ENCODE data around the gene NUP62. TPM values are rescaled to one million over a fixed set of nuclear protein-coding genes. Genes with fewer than 3 reads are reported as not detected.
A peak's percentile ranks its signal among the peaks of the same experiment; 100 is the strongest.

NUP62 gene
- total and polyA plus RNA-seq, 2 of the 8 experiments (the other 6 are each of a cell fraction or from before 2014, with no cell fraction given), result 50.0 to 107 TPM

DNA sequence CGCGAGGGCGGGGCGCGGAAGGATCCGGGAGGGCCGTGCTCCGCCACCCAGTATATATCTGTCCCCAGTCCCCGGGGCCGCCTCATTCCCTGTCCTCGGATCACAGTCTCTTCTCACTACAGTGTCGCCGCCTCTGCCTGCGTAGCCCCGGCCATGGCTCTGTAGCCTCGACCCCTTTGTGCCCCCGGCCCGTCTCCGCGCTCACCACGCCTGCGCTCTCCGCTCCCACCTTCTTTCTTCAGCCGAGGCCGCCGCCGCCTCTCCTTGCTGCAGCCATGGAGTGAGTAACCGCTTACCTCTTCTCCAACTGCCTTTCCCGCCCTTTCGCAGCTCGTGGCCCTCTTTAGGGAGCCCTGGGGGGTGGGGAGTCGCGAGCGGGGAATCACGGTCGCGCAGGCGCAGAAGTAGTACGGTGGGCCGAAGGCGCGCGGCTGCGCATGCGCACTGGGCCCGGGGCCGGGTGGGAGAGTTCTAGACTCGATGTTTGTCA is at the start of gene NUP62, which contains the start of gene ATF5 (continued):
- TF ChIP-seq TBP (IDR thresholded peaks at IDR 0.05; ENCODE audit: low read depth, low read length) (peak; percentile 92), TAF1 (IDR thresholded peaks at IDR 0.05; ENCODE audit: low read depth, low read length) (peak; percentile 81), TAF7 (optimal IDR thresholded peaks at IDR 0.05; ENCODE audit: borderline replicate concordance, low read depth, low read length) (peak; percentile 92), CEBPB (IDR thresholded peaks at IDR 0.05; ENCODE audit: low read depth, low read length) (no peak), EGR1 (IDR thresholded peaks at IDR 0.05; ENCODE audit: borderline replicate concordance, low read depth, low read length) (no peak), KDM5A (IDR thresholded peaks at IDR 0.05; ENCODE audit: low read length) (no peak), SP1 (IDR thresholded peaks at IDR 0.05; ENCODE audit: low read depth, low read length) (peak; percentile 10; the same call in 1 of the 2 replicates), EP300 (IDR thresholded peaks at IDR 0.05; ENCODE audit: borderline replicate concordance in 1 of 2, low read depth in 2 of 2, low read length in 2 of 2) (0 out of 3 replicates have a peak, but pooled peaks of 1 of the 2 experiments have one; percentile 8), YY1 (IDR thresholded peaks at IDR 0.05; ENCODE audit: low read depth, low read length) (peak; percentile 39; the same call in 1 of the 2 replicates), NRF1 (IDR thresholded peaks at IDR 0.05; ENCODE audit: low read depth, low read length) (peak; percentile 90), PHF8 (conservative IDR thresholded peaks at IDR 0.05; ENCODE audit: low read depth, low read length) (peak; percentile 89), KDM4A (IDR thresholded peaks at IDR 0.05; ENCODE audit: low read depth, low read length, severe bottlenecking) (peak; percentile 82), GTF2F1 (IDR thresholded peaks at IDR 0.05; ENCODE audit: borderline replicate concordance, low read depth, low read length) (peak; percentile 36; the same call in 1 of the 2 replicates), POU5F1 (IDR thresholded peaks at IDR 0.05; ENCODE audit: low read depth, low read length) (no peak), POLR2AphosphoS5 (IDR thresholded peaks at IDR 0.05; ENCODE audit: low read depth, low read length) (peak; percentile 63; the same call in 1 of the 2 replicates), BACH1 (IDR thresholded peaks at IDR 0.05; ENCODE audit: low read length) (peak; percentile 55)
- TF ChIP-seq, protein P1, sequence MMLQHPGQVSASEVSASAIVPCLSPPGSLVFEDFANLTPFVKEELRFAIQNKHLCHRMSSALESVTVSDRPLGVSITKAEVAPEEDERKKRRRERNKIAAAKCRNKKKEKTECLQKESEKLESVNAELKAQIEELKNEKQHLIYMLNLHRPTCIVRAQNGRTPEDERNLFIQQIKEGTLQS (IDR thresholded peaks at IDR 0.05; ENCODE audit: insufficient read depth, low read depth, low read length), result no peak
- TF ChIP-seq, protein P2, sequence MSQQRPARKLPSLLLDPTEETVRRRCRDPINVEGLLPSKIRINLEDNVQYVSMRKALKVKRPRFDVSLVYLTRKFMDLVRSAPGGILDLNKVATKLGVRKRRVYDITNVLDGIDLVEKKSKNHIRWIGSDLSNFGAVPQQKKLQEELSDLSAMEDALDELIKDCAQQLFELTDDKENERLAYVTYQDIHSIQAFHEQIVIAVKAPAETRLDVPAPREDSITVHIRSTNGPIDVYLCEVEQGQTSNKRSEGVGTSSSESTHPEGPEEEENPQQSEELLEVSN (IDR thresholded peaks at IDR 0.05), result peak; percentile 100
- TF ChIP-seq, protein P3, sequence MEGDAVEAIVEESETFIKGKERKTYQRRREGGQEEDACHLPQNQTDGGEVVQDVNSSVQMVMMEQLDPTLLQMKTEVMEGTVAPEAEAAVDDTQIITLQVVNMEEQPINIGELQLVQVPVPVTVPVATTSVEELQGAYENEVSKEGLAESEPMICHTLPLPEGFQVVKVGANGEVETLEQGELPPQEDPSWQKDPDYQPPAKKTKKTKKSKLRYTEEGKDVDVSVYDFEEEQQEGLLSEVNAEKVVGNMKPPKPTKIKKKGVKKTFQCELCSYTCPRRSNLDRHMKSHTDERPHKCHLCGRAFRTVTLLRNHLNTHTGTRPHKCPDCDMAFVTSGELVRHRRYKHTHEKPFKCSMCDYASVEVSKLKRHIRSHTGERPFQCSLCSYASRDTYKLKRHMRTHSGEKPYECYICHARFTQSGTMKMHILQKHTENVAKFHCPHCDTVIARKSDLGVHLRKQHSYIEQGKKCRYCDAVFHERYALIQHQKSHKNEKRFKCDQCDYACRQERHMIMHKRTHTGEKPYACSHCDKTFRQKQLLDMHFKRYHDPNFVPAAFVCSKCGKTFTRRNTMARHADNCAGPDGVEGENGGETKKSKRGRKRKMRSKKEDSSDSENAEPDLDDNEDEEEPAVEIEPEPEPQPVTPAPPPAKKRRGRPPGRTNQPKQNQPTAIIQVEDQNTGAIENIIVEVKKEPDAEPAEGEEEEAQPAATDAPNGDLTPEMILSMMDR (IDR thresholded peaks at IDR 0.05; ENCODE audit: control extremely low read depth in 1 of 3, insufficient read depth in 1 of 3, low read depth in 1 of 3, low read length in 3 of 3), result peak in 1 of 3 experiments; percentile 4; a peak in 1 of 4 replicates
- TF ChIP-seq, protein P4, sequence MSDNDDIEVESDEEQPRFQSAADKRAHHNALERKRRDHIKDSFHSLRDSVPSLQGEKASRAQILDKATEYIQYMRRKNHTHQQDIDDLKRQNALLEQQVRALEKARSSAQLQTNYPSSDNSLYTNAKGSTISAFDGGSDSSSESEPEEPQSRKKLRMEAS (IDR thresholded peaks at IDR 0.05), result peak; percentile 95

Measured in H1 (cell line).